Epithelial cell of proximal tubule (primary cell): ENCODE results near the gene RBM19. TPM values are rescaled to one million over a fixed set of nuclear protein-coding genes. Genes with fewer than 3 reads are reported as not detected.

Source experiments
- DNase-seq: peaks from one replicate; pipeline ENCODE4 v3.0.0-alpha.2; 2011; ENCODE audit warnings: low read depth
- H3K4me3 ChIP-seq: 2 replicates; pipeline ENCODE4 v1.5.1; 2011; ENCODE audit warnings: low read depth, mild to moderate bottlenecking, low read length
- CTCF ChIP-seq: conservative IDR thresholded peaks from 2 replicates; pipeline ENCODE4 v1.5.1; 2012; ENCODE audit warnings: low read depth, mild to moderate bottlenecking, low read length
- total RNA-seq: library from RNA; depleted of rRNA; stranded (reverse); fragments of >200 nt; gene quantifications from 2 replicates; pipeline ENCODE4 v1.2.3, GENCODE V29; 2015

The RBM19 gene
- total RNA-seq, 1 donor from 2014 or later, result 26.5 TPM

- no peak overlapping the region for H3K4me3 ChIP-seq
- no peak for TF ChIP-seq CTCF
- peak; percentile 29 for DNase-seq
Observed at GRCh38 chr12:113766879-113767878, 198.9 kb downstream of the RBM19 start.
